Kidney capillary endothelial cell (primary cell): ENCODE results near the gene SLC2A4.
"Not testable (repeated sequence)": the region's sequence is repeated elsewhere in the genome, so short reads cannot be mapped to it uniquely, and the experiment has no call there.

Experiments used
- DNase-seq: peaks from one replicate; pipeline ENCODE4 v3.0.0-alpha.2; 2018; ENCODE audit warnings: low spot score

Gene SLC2A4

DNA sequence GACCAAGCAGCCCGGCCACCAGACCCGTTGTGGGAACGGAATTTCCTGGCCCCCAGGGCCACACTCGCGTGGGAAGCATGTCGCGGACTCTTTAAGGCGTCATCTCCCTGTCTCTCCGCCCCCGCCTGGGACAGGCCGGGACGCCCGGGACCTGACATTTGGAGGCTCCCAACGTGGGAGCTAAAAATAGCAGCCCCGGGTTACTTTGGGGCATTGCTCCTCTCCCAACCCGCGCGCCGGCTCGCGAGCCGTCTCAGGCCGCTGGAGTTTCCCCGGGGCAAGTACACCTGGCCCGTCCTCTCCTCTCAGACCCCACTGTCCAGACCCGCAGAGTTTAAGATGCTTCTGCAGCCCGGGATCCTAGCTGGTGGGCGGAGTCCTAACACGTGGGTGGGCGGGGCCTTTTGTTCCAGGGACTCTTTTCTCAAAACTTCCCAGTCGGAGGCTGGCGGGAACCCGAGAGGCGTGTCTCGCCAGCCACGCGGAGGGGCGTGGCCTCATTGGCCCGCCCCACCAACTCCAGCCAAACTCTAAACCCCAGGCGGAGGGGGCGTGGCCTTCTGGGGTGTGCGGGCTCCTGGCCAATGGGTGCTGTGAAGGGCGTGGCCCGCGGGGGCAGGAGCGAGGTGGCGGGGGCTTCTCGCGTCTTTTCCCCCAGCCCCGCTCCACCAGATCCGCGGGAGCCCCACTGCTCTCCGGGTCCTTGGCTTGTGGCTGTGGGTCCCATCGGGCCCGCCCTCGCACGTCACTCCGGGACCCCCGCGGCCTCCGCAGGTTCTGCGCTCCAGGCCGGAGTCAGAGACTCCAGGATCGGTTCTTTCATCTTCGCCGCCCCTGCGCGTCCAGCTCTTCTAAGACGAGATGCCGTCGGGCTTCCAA, at the start of gene SLC2A4:
Gene SLC2A4, plus strand, starts transcription at position 645 of the 879 bp plus-strand sequence. Its CDS starts 217 bp downstream, at position 862.
- peak; percentile 83 for DNase-seq

DNA sequence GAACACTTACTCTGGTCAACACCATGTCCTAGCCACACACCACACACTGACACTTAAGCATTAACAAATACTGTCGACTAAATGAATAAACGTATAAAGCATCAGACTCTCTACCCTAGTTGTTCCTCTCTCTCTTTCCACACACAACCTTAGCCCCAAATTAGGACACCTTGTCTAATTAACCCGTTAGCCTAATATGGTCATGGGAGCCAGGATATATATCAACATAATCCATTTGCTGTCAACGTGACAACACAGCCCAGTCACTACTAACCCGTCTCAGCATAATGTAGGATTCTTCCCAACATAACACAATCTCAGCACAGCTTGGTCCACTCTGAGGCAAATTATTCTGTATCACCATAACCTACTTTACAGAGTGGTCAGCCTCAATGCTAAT, 49.4 kb upstream of the SLC2A4 start:
- DNase-seq: no peak

DNA sequence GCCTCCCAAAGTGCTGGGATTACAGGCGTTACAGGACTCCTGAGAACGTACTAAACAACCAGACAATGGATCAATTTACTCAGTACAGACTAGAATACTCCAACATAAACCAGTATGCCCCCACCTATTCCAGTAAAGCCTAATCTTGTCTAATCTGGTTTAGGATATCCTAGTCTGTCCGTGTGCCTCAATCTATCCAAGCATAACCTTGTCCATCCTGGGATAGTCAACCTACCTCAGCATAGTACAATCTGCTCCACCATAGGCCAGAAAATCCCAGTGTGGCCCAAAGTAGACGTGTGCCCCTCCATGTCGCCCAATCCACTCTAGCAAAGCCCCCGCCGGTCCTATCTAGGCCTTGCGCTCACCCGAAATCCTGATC, 47.8 kb upstream of the SLC2A4 start:
- no peak for DNase-seq

DNA sequence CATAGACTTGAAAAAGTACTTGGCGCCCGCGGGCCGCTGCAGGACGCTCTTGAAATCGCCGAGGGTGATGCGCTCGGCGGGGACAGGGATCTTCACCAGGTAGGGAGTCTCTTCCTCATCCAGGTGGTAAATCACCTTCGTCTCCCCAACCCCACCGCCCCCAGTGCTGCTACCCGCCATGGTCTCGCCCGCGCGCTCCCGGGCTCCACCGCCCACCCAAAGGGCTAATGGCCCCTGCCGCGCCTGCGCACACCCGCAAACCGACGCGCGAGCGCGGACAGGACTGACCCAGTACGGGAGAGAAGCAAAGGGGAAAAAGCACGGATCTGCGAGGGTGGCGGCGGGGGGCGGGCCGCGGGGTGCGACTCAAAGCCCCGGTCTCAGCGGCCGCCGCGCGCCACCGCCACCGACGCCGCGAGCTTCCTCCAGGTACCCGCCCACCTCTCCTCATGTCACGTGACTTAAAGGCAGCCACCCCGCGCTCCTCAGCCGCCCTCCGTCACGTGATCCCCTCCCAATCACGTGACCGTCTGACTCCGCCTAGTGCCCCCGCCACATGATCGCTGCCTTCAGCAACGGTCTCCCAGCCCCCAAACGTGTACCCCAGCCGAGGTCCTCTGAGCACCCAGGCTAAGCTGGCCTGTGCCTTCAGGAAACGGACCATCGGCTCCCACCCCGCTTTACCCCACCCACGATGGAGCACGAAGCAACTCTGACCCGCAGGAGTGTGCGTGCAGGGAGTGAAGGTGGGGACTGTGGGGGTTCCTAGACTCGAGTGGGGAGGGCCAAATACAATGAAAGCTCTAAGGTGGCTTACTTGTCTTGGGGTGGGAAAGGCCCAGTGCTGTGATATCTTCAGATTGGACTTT, 47.2 kb upstream of the SLC2A4 start, which contains the start of gene DVL2:
Gene DVL2, minus strand, starts transcription at position 435 of the 869 bp plus-strand sequence. Its CDS starts 255 bp downstream, at position 180.
- DNase-seq: peak; percentile 91

DNA sequence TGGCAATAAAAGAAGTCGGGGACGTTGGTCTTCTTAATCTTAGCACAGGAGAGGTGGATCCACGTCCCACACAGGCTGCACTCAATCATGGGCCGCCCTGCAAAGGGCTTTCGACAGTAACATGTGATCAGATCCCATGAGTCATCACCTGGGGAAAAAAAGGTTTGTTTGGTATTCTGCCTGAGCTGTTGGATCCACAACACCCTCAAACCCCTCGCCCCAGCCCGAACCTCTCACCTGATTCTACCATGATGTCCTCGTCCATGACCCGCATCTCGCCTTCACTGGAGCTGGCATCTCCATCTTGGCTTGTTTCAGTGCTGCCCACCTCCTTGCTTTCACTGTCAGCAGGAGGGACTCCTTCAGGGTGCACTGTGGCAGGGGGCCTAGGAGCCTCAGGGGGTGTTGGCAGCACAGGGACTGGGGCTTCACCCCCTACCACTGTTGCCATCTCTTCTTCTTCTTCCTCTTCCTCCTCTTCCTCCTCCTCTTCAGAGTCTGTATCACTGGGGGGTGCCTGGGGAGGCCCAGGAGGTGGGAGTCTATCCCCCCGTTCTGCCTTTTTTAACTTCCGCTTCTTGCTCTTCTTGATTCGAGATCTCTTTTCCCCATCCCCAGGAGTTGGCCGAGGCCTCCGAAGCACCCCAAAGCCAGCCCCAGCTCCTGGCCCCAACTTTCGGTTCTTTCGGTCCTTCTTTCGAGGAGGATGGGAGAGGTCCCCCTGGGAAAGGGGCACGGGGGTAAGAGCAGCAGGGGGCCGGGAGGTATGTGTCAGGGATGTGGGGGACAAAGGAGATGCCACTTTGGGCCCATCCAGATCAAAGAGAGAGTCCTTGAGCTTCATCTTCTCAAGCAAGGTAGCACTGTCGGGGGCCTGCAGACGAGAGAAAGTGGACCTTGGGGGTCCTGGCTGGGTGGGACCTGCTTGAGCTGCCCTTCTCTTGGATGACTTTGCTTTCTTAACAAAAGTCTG, 45.5 kb upstream of the SLC2A4 start:
- DNase-seq: no peak

DNA sequence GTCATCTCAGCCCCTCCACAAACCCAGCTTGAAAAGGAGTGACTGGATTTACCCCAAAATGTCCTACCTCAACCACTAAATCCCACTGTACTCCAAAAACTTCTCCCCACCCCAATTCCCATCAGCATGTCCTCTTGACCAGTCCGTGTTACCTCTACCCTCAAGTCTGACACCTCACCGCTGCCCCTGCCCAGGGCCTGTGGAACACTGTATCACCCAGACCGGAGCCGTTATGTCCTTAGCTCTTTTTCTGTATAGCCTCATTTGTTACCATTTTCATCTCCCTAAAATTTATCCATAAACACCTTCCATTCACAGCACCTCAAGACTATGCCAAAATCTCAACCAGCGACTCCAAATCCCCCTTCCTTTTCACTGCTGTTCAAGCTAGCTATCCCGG, 44.7 kb upstream of the SLC2A4 start:
- no peak for DNase-seq

DNA sequence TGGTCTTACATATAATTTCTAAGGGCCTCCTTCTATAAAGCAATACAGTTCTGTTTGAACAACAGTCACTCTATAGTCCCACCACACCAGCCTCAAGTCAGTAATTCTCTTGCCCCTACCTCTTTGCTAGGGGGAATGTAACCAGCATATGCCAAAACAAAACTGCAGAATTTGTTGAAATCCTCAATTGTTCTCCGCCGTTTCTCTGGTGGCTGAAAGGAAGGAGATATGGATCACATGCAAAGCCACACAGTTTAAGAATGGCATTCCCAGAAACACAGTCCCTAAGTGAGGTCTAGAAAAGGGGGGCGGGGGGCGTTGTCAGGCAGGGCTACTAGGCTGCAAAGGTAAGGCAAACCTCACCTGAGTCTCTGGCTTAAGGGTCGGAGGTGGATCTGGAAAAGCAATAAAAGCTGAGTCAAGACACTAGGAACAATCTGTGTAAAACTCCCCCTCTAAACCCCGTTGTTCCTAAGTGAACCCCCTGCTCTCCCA, 44.2 kb upstream of the SLC2A4 start:
- DNase-seq: no peak

DNA sequence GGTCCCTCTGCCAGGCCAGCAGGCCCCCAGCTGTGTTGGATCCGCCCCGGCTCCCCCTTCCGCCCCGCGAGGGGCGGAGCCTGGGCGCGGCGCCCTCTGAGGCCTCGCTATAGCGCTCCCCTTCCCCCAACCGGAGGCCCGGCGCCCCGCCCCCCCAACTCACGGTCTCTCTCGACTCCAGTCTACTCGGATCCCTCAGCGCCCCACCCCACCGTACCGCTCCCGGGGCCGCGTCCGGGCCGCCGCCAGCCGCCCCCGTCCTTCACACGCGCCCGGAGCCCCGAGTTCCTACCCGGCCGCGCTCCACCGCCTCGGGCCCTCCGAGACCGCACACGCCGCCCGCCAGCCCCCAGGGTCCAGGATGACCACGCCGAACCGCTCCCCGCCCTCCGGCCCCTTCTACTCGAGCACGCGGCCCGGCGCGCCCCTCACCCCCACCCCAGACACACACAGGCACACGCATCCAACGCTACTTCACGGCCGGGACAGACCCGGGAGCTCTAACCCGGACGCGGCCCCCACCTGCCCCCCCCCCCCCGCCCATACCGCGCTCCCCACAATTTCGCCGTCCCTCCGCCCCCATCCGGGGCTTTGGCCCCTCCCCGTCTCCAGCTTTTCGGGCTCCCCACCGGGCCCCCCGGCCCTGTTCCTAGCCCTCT, 43.6 kb upstream of the SLC2A4 start:
- no peak for DNase-seq

DNA sequence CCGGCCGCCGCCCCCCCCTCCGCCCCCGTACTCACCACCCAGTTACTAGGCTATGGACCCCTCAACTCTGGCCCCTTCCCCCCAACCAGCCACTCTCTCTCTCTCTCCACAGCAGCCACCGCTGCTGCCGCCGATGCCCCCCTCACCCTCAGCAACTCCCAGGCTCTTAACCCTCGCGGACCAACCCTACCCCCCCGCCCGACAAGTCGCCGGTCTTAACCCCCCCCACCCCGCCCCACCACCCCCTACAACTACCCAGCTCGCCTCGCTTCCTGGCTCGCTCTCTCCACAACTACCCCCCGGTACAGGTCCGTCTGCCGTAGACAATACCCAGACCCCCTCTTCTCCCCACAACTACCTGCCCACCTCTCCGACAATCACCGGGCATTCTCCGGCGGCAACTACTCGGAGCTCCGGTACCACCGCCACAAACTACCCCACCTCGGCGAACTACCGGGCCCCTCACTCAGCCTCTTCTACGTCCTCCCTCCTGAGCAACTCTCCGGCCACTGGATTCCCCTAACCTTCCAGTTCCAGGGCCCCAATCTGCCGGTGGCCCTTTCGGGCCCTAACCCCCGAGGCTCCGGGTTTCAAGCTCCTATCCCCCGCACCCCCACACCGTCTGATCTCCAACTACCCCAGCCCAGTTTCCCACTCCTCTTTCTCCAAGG, 43.0 kb upstream of the SLC2A4 start:
- DNase-seq: no peak

DNA sequence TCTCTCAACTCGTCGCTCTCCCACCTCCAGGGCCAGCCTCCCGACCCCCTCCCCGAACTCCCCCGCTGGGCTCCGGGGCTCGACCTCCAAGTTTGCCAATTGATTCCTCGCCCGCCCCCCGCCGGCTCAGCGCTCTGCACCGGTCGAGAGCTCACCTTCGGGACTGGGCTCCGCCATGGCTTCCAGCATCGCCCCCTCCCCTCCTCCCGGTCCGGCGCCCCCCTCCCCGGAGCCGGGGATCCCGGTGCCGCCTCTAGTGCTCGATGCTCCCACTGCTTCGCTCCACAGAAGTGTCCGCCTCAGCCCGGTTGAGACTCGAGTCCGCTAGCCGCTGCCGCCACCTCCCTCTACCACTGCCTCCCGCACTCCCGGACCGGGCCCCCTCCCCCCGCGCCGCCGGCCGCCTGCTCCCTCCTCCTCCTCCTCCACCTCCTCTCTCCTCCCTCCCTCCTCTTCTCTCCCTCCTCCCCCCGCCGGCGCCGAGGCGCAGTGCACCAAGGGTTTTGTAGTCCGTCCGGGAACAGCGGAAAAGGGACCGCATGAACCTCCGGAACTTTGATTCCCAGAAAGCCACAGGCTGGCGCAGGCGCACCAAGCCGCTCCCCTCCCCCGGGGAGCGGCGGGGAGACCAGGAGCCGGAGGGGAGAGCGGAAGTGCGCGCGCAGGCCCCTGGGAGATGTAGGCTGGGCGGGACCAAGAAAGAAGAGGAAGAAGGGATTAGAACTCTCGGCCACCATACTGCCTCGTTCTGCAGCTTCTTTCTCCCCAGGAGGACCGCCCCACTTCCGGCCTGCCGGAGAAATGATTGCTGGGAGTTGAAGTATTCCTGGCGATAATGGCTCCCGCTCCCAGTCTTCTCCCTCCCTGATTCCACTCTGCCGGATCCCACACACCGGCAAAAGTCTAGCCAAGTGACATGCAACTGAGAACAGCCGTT, 42.2 kb upstream of the SLC2A4 start, which contains the start of gene PHF23:
Gene PHF23, minus strand, starts transcription at position 367 of the 937 bp plus-strand sequence. Its CDS starts 178 bp downstream, at position 189.
- peak; percentile 99 for DNase-seq

DNA sequence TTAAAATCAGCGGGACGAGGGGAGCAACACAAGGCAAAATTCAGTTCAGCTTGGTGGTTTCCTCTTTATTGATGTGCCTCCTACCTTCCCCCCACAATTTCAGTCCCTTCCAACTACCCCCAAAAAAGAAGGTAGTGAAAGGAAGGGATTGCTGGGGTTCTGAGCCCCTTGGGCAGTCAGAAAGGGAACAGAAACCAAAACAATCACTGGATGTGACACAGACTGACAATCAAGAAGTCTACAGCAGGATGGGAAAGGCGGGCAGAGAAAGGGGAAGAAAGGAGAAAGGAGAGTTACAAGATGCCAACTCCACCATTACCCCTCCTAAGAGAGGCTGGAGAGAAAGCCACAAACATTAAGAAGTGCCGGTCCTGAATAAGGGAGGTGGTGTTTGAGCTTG, 41.1 kb upstream of the SLC2A4 start:
- DNase-seq: no peak

DNA sequence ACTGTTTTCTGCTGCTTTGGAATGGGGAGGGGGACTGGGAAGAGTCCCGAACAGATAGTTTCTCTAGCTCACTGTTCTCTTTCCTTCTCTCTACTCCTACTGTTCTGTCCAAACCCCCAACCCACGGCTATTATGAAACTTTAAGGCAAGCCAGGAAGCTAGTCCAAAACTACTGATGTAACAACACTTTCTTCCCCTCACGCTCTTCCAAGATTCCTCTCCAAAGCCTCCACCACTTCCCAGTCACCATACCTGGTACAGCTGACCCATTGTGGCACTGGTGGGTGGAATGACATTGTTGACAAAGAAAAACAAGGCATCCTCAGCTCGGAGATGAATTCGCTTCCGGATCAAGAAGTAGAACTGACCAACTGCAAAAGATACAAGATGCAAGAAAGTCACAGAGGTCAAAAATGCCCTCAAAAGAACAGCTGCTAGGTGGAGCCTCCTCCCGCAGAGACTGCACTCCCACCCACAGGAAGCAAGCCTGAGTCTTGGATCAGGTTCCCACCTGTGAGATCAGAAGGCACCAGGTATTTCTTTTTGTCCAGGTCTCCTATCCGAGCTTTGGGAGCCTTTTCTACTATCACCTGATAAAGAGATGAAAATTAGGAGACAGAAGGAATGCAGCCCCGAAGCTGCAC, 40.3 kb upstream of the SLC2A4 start:
- no peak for DNase-seq

DNA sequence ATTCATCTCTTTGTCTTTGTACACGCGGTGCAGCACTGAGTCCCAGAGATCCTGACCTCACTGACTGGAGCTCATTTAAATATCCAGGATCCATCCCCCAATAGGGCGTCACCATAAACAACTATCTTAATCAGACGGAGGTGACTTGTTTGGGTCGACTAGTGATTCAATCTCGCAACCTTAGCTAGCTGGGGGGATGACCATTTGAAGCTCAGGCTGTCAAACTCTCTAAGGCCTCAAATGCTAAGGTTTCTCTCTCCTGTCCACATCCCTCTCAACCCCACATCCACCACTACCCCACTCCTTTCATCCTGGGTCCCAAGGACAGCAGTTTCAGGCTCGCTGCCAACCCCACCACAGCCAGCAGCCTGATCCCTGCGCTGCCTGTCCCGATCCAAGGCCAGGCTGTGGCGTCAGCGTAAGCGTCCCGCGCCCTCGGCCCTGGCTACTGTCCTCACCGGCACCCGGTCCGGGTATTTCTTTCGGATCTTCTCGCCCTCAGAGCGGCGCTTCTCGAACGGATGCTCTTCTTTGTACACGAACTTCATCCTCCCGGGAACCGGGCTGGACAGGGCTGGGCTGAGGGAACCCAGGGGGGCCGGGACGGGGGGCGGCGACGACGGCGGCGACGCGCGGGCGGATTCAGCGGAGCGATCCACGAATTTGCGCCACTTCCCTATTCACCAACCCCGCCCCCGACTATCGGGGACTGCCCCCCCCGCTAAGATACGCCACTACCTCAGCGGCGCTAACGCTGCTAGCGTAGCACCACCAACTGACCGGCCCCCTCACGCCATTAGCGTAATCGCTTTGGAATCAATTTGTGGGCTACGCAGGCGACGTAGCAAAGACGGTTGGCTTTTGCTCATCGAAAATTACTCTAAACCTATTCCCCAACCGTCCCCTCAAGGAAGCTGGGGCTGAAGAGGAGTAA, 39.5 kb upstream of the SLC2A4 start, which contains the start of gene GABARAP:
Gene GABARAP, minus strand, starts transcription at position 667 of the 934 bp plus-strand sequence. Its CDS starts 119 bp downstream, at position 548.
- peak; percentile 88 for DNase-seq

DNA sequence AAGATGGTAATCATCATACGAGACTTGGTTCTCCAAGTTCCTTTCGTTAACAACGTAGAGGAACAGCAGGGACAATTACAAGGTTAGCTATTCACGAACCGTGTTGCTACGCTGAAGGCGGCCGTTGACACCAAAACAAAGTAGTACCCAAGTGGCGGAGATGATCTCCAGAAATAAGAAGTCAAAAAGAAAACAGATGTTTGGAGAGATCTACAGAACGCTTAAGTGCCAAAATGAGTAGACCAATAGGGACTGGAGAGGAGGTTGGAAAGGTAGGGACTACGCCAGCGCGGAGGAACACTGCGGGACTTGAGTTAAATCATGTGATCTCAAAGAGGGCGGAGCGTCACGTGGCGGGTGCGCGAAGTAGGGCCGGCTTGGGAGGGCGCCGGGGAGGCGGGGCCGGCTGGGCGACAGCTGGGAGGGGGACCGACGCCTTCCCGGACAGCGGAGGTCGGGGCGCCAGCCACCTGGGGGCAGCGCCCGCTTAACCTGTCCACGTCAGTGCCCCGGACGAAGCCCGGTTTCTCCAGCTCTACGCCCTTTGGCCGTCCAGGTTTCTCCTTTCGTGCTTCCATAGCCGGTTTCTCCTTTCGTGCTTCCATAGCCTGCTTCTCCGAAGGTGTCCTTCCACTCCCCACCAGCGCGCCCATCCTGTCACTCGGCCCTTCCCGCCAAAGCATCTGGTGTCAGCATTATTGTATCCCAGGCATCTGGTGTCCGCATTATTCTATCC, 38.6 kb upstream of the SLC2A4 start:
- DNase-seq: peak; percentile 87

DNA sequence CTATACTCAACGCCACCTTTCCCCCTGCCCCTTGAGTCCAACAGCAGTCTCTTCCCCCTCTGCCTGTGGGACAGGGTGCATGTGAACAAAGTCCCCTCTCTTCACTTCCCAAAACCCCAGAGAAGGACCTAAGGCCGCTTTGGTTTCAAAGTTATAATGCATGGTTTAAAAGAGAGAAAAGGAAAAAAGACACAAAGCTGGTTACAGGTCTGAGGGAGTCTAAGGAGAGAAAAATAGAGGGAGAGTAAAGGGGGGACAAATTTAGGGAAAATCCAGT, 38.1 kb upstream of the SLC2A4 start:
- DNase-seq: no peak

DNA sequence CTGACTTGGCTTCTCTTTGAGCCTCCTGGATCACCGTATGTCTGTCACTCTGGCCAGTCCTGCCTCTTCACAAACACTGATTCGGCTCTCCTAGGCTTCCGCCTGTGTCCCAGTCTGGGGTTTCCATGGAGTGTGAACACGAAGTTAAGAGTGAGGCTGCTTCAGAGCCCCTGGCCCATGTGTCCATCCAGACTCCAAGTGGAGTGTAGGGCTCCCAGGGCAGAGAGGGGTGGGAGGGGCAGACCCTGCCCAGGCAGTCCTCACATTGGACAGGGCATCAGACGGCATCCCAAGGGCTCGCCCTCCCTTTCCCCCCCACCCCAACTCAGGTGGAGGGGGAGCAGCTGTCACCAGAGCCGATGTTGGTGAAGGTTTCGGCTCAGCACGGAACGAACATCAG, 37.7 kb upstream of the SLC2A4 start:
- DNase-seq: not testable (repeated sequence)

DNA sequence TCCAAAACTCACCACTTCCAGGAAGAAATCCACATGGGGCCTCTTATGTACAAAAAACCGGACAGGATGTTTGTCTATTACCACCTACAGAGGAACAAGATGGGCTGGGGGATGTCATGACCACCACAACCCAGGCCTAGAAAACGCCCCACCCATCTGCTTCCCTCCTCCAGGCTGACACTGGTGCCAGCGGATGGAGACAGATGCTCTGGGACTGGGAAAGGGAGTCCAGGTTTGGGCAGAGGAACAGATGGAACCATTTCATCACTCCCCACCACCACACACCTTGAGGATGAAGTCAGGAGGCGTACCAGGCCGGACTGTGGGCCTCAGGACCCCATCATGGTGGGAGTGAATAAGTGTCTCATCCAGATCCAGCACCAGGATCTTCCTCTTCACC, 34.7 kb upstream of the SLC2A4 start:
- no peak for DNase-seq
